GM19467 (cell line): ENCODE results near the gene BYSL.

Source experiments
- ATAC-seq: cut with Tn5 transposase; IDR thresholded peaks from one replicate; pipeline ENCODE4 v1.9.1; 2021; ENCODE audit warnings: mild to moderate bottlenecking, moderate library complexity; ENCODE audit not compliant: unreplicated experiment

The BYSL gene

DNA sequence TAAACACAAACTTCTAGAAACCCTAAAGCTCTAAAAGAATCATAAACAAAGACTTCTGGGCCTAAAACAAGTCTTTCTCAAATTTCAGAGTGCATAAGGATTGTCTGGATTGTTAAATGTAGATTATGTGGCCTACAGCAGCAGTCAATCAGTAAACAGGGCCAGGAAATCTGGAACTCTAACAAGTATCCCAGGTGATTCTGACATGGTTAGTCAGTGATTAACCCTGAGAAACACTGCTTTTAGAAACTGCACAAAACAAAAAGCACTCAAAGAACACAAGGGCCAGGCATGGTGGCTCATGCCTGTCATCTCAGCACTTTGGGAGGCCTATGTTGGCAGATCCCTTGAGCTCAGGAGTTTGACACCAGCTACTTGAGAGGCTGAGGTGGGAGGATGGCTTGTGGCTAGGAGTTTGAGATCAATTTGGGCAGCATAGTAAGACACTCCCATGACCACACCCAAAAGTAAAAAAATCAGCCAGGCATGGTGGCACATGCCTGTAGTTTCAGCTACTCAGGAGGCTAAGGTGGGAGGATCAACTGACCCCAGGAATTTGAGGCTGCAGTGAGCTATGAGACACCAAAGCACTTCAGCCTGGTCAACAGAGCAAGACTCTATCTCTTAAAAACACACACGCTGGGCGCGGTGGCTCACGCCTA is 6.3 kb upstream of the BYSL start:
- ATAC-seq: no peak

DNA sequence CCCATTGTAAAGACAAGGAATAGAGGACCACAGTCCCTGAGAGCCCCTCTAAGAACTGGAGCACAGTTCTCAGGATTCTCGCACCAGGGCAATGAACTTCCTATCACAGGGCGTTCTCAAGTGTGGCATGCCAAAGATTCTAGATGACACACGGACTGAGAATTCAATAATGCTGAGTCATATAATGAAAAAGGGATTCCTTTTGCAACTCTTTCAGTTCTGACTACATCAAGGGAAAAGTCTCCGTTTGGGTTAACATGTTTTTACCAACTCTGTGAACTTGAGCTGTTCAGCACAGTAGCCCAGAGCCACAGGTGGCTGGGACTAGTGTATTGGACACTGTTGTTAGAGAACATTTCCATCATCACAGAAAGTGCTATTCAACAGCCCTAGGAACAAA is 3.8 kb upstream of the BYSL start:
- ATAC-seq: no peak

DNA sequence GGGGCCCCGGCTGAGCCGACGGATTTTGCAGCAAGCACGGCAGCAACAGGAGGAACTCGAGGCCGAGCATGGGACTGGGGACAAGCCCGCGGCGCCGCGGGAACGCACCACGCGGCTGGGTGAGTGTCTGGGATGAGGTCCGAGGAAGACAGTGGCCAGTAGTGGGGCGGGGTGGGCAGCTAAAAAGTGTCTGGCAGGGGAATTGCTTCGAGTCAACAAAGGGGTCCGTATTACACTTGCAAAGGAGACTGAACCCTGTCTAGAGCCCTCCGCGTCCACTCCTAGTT is 356 bp downstream of the BYSL start:
- peak; percentile 4 for ATAC-seq

DNA sequence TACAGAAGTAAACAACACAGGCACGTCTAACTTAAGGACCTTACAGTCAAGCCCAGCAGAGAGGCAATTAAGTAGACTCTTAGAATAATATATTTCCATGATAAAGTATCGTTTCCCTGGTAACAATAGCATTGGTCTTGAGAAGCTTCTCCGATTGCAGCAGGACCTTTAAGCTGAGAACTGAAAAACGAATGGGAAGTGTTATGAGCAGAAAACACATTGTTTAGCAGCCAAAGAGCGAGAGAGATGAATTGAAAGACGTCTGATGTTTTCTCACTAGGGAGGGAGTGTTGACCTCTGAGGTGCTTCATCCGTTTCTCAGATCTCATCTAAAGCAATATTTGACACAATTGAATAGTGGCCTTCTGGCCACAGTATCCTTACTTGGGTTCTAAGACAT is 855 bp downstream of the BYSL start:
- no peak for ATAC-seq

DNA sequence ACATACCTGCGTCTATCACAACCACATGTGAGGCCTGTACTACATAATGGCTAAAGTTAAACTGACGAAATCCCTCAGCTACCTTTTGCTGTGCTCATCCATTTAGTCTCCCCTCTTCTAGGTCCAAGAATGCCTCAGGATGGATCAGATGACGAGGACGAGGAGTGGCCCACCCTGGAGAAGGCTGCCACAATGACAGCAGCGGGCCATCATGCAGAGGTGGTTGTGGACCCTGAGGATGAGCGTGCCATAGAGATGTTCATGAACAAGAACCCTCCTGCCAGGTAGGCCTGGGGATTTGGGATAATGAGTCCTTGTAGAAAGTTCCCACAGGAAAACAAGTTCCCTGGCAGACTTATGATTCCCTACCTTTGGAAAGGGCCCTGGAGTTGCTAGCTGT is 6.0 kb downstream of the BYSL start:
- ATAC-seq: no peak

DNA sequence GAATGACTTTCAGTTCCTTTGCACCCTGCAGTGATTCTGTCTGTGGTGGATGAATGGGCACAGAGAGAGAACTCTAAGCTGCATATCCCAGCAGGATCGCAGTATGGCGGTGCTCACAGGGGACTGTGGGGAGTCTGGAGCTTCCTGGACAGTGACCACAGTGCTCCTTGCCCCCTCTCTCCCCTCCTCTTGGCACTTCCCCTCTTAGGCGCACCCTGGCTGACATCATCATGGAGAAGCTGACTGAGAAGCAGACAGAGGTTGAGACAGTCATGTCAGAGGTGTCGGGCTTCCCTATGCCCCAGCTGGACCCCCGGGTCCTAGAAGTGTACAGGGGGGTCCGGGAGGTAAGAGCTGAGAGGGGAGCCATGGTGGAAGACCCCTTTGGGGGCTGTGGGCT is 8.6 kb downstream of the BYSL start:
- no peak for ATAC-seq

DNA sequence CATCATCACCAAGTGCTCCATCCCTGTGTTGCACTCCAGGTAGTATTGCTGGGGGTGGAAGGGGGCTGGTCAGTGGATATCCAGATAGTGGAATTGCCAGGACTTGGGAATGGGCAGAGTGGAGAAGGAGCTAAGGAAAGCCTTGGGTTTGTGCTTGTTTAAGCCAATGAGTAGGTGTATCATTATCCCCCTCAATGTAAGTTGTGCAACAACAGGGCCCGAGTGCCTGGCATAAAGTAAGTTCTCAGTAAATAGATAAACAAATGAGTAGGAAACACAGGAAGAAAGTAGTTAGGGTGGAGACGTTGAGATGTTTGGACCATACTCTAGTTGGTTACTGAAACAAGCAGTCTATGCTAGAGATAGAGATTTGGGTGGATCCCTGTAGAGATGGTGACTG is 10.5 kb downstream of the BYSL start:
- no peak for ATAC-seq

DNA sequence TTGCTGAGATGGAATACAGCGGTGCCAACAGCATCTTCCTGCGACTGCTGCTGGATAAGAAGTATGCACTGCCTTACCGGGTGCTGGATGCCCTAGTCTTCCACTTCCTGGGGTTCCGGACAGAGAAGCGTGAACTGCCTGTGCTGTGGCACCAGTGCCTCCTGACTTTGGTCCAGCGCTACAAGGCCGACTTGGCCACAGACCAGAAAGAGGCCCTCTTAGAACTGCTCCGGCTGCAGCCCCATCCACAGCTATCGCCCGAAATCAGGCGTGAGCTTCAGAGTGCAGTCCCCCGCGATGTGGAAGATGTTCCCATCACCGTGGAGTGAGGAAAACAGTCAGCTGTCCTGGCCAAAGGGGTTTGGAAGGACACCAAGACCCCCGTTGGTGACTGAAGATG is 11.1 kb downstream of the BYSL start:
- no peak for ATAC-seq

DNA sequence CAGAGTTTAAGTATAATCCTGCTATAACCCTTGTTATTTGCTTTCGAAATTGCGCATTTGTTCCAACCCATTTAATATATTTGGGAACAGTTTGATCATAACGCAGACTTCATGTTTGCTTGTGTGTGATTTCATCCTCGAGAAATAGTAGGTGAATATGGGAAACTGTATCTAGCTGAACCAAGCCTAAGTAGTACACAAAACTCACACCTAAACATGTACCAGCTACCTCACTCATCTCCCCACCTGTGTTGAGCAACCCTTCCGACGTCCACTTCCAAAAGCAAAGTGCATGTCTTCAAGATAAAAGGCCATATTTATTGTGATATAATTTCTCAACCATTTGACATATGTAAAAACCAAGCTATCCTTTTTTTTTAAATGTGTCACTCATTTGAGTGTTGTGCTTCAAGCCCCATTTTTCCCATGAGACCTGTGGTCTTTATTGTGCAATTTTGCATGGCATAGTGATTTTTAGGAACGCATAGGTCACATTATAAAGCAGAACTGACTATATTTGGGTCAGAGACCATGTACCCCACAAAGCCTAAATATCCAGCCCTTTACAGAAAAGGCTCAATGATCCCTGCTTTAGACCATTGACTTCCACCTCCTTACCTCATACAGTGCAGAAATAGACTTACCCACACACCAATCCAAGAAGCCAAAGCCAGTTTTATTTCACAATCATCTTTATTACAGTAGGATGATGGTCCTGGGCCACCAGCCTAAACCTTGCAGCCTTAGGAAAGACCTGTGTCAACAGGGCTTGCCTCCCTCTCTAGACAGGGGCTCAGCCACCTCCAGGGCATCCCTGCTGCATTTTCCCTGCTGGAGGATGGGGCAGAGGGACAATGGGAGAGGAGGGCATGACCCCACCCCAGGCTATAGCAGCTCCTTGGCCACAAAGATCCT is 13.2 kb downstream of the BYSL start:
- no peak for ATAC-seq

DNA sequence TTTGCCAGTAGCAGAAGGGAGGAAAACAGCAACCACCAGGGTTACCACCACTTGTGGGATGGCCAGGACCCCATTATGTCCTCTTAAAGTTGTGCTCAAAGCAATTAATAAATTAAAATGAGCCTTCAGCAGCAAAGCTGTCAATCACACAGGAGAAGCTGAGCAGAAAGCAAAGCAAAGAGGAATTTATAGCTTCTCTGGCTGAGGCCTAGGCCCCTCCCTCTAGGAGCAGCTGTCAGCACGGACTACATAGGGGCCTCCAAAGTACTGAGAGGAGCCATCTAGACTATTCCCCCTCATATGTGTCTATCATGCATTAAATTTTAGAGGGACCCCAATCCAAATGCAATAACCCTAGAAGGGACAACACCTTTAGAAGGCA is 13.9 kb downstream of the BYSL start:
- no peak for ATAC-seq

DNA sequence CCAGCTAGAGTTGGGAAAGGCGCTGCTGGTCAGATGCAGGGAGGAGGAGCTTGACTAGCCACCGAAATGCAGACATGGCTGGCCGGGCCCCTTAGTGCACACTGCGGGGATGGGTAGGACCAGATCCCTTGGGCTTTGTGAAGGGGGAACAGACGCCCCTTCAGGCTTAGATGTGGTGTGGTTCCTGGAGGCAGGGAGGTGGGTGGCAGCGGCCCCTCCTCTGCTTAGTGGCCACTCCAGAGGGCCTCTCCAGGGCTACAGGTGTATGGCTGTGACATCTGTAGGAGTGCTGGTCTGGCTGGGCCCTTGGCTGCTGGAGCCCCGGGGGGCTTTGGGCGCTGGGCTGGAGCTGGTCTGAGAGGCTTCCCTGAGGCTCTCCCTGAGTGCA is 14.4 kb downstream of the BYSL start:
- ATAC-seq: no peak

DNA sequence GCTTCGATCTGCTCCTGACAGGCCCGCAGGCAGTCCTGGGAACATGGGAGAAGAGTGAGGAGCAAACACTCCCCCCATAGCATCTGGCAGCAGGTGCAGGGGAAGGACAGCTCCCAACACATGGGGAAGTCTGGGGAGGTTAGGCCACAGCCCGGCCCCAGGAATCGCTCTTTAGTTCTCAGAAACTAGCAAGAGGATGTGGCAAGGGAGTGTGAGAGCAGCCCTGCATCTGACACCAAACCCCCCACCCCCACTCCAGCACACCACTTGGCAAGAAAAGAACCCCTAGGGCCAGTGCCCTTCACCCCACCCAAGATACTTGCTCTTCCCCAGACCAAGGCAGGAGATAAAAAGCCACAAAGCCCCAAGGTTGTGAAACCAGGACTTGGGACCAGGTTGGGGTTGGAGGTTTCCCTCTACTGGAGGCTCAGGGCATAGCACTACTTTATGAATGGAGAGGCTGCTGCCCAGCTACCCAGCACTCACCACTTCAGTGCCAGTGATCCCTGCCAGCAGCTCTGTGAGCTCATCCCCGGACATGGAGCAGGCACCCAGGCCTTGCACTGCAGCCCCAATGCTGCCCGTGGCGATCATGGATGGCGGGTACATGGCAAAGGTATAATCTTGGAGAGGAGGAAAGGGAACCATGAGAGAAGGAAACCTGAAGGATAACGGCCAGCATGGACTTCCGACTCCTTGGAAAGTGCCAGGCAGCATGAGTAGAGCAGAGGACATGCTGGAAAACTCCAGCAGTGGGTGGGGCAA is 15.0 kb downstream of the BYSL start:
- no peak for ATAC-seq

DNA sequence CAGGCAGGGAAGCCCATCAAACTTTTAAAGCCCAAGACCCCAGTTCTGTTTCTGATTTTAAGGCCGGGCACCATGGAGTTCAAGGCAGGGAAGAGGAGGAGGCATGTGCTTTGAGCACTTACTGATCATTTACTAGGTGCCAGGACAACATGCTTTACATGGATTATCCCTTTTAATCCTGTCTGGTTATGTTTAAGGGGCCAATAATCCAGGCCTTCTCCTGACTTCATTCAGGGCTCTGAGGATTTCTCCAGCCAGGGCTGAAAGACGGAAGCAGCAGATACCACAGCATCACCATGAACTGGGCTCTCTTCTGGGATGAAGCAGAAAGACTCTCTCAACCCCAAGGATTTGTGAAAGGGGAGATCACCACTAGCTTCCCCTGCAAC is 16.2 kb downstream of the BYSL start:
- no peak for ATAC-seq

DNA sequence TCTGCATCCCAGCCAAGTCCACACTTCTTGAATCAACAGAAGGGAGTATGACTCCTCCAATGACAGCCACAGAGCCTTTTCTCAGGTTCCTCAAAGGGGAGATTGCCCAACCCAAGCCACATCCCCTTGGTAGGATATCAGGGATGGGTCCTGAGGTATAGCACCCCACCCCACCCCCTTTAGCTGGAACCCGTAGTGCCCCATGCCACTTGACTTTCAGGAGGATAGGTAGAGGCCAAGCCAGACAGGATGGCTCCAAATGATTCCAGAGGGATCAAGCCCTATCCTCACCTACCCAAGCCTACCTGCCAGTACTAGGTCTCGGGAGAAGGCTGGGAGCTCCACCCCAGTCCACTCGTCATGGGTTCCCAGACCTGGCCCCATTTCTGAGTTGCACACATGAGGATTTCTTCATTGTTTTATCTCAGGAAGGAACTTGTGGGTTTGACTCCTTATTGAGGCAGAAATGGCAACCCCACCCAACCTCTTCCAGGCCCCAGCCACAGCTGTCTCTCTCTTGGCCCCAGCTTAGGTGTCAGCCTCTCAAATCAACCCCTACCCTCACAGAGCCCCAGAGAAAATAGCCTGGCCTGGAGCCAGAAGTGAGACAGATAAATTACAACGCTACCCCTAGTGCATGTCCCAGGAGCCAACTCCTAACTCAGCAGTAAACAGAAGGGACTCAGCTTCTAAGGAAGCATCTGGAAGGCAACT is 16.7 kb downstream of the BYSL start:
- no peak for ATAC-seq

DNA sequence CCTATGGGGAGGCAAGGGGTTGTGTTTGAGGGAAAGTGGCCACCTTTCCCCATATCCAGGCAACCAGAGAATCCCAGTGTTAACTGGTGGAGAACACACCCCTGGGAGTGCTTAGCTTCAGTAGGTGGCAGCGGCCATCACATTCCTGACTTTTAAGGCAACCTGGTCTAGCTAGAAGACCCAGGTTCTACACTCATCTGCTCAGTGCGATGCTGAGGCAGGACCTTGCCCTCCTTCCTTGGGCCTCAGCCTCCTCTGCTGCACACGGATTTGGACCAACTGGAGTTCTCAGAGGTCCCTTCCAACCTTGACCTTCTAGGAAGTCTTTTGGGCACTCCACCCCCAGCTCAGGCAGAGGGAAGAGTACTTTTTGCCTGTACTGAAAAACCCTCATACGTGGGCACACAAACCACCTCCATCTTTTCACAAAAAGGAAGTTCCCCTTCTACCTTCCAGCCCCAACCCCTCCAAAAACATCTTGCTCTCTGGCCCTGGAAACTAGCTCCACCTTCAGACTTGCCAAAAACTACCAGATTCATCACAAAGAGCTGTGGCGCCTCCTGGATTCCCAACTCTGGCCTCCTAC is 17.4 kb downstream of the BYSL start:
- no peak for ATAC-seq

DNA sequence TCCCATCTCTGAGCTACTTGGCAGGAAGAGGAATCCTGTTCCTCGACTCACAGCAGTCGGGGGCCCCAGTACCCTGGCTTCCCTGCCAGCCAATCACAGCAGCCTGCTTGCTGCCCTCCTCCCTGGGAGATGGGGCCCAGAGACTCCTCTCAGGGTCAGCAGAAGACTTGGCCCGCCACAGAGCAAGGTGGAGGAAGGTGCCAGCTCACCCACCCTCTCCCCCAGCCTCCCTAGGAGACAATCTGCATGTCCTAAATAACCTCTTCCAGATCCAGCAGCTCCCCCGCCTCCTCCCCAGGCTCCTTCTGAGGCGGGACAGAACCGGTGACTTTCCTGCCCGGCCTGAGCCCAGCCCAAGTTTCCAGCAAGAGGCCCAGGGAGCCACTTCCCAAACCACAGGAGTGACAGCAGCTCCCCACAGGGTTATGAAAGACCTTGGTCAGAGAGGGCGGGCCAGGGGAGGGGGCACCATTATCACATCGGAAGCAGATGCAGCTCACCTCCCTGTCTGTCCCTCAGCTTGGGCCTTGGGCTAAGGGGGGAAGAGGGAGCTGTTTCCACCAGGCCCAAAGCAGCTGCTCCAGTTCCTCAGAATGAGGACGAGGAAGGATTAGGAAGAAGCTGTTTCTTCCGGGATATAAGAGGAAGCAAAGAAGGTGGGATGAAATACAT is 18.0 kb downstream of the BYSL start:
- no peak for ATAC-seq

DNA sequence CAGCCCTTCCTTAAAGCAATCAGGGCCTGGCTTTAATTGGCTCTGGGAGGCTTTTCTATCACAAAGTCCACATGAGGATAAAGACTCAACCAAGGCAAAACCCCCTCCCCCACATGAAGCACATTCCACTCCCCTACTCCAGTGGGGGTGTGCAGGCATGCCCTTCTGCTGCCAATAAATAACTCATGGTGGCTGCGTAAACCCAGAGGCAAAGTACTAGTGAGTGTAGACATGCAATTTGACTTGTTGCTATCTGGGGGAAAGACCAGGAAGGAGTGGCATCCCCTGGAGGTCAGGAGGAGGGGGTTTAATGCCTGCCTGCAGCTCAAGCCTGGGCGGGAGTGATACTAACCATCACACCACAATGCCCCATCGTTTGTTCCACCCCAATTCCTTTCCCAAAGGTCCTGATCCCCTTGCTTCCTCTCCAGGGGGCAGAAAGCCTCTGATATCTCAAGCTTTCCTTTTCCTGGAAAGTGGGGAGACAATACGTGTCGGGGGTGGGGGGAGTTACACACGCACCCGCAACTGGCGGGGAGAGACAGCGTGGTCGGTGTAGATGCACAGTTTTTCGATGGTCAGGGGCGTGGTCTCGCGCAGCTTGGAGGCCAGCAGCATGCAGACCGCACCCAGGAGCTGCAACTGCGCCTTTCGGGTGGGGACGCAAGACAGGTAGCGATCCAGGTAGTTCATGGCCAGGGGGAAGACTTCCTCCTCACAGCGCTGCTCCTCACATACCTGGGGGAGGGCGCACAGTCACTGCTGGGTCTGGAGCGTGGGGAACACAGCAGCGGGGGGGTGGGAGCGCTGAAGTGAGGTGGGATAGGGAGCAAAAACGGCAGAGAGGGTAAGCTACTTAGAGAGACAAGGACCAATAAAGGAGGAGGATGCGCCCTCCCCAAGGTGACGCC is 18.8 kb downstream of the BYSL start:
- no peak for ATAC-seq

DNA sequence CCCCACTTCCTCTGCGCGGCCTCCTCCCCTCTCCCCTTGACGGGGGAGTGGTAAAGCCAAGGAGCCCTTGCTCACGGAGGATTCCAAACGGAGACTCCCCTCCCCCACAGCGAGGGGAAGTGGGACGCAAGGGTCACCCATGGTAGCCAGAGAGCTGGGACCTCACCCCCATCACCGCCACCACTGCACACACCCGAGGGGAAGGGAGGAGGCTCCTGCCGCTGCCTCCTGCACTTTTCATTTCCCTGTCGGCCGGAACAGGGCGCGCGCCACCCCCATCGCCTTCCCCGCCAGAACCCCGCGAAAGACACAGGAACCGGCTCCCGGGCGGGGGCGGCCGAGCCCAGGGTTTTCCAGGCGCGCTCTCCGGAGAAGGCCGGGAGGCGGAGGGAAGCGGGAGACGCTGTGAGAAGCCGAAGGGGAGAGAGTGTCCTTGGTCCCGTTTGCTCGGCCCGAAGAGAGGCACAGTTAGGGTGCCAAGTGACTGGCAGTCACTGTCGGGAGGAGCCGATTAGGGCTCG is 19.5 kb downstream of the BYSL start:
- ATAC-seq: no peak
